Gastrocnemius medialis (tissue), 4 donors: ENCODE data around the gene GARS1. TPM values are rescaled to one million over a fixed set of nuclear protein-coding genes. Genes with fewer than 3 reads are reported as not detected.

Experiments
- ATAC-seq, 2 donors: fragments of 150-250 bp; one replicate each; pipeline ENCODE4 v1.9.1; 2016
- DNase-seq, 2 donors: peaks; one replicate each; pipeline ENCODE4 v3.0.0-alpha.2; 2019
- H3K27ac ChIP-seq, 4 donors: fragments of 200-600 bp; sonication (generic); 1 replicate in 1 of 4; 2 replicates in 3 of 4; pipeline ENCODE4 v1.5.1; 2016 to 2018; ENCODE audit warnings: mild to moderate bottlenecking in 2 of 4, moderate library complexity in 1 of 4
- H3K27me3 ChIP-seq, 3 donors: fragments of 200-600 bp; sonication (generic) in 2 of 3; 1 replicate in 1 of 3; 2 replicates in 2 of 3; pipeline versions ENCODE4 v1.5.1 to v1.6.0; 2016 to 2019; ENCODE audit warnings: mild to moderate bottlenecking in 1 of 3, moderate library complexity in 1 of 3
- H3K36me3 ChIP-seq, 2 donors: fragments of 200-600 bp; sonication (generic) in 1 of 2; one replicate each; pipeline ENCODE4 v1.5.1; 2017 to 2018
- H3K4me1 ChIP-seq, 2 donors: fragments of 200-600 bp; sonication (generic) in 1 of 2; one replicate each; pipeline ENCODE4 v1.5.1; 2016 to 2017; ENCODE audit warnings: mild to moderate bottlenecking in 2 of 2
- H3K4me3 ChIP-seq, 4 donors: fragments of 200-600 bp; sonication (generic) in 3 of 4; 1 replicate in 1 of 4; 2 replicates in 3 of 4; pipeline ENCODE4 v1.5.1; 2016 to 2019; ENCODE audit warnings: mild to moderate bottlenecking in 2 of 4
- H3K9me3 ChIP-seq, 3 donors: fragments of 200-600 bp; sonication (generic) in 2 of 3; 1 replicate in 1 of 3; 2 replicates in 2 of 3; pipeline ENCODE4 v1.5.1; 2016 to 2019
- POLR2A ChIP-seq, 2 donors: fragments of 450-650 bp; IDR thresholded peaks; one replicate each; pipeline ENCODE4 v1.6.1; 2017; ENCODE audit warnings: antibody characterized with exemption in 2 of 2, mild to moderate bottlenecking in 2 of 2, moderate library complexity in 2 of 2
- in situ Hi-C, 4 donors: fragments of 200-750 bp; cut with MboI; loops; one replicate each; pipeline versions ENCODE4 v1.15.0 to v1.8.0; 2017; ENCODE audit warnings: low sequenced_read_pairs in 4 of 4
- intact Hi-C: fragments of 100-400 bp; cut with DNase I; formaldehyde crosslinking; loops from one replicate; pipeline ENCODE4 v1.15.1; 2023; ENCODE audit warnings: low total_unique reads
- total RNA-seq, 4 donors: library from RNA; depleted of rRNA; stranded (reverse); fragments of >200 nt; gene quantifications; one replicate each; pipeline versions ENCODE4 v1.1.0 to v1.2.3, GENCODE V29; 2016
- TF ChIP-seq, protein P1 (sequence below), 5 experiments: fragments of 450-650 bp in 3 of 5; fragments of 200-600 bp in 2 of 5; sonication (generic) in 2 of 5; IDR thresholded peaks in 4 of 5; conservative IDR thresholded peaks in 1 of 5; 1 replicate in 4 of 5; 2 replicates in 1 of 5; pipeline ENCODE4 v1.5.1; 2016 to 2019; ENCODE audit warnings: antibody characterized with exemption in 5 of 5, mild to moderate bottlenecking in 3 of 5, moderate library complexity in 3 of 5

GARS1 gene
- total RNA-seq, 4 donors from 2014 or later: 52.1 to 67.7 (median 60.1) TPM

DNA sequence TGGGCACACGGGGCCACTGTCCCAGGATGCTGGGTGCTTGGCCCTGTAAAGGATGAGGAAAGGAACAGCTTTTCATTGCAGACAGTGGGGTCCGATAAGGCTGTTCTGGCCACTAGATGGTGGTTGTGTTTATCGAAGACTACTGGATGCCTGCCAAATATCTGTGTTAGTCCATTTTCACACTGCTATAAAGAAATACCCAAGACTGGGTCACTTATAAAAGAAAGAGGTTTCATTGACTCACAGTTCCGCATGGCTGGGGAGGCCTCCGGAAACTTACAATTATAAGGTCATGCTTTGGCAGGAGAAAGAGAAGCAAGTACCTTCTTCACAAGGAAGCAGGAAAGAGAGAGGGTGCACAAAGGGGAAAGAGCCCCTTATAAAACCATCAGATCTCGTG is 32.2 kb upstream of the GARS1 start:
- DNase-seq: no peak
- Histone ChIP-seq H3K4me3 (no peak overlapping the region), H3K36me3 (peaks cover 5 to 45% of the 10 kb centered on the region in 2 donors), H3K4me1 (no peaks in the 10 kb centered on the region), H3K27ac (no peak overlapping the region), H3K9me3 (no peaks in the 10 kb centered on the region), H3K27me3 (no peaks in the 10 kb centered on the region)
- in situ Hi-C loops: loop anchor here in 1 of 4 donors (25.0 kb wide), 1 partner anchor 400 kb away; no protein-coding TSS in a partner anchor
- intact Hi-C loops: no loop called here
- TF ChIP-seq POLR2A (IDR thresholded peaks at IDR 0.05): no peak
- TF ChIP-seq, protein P1, sequence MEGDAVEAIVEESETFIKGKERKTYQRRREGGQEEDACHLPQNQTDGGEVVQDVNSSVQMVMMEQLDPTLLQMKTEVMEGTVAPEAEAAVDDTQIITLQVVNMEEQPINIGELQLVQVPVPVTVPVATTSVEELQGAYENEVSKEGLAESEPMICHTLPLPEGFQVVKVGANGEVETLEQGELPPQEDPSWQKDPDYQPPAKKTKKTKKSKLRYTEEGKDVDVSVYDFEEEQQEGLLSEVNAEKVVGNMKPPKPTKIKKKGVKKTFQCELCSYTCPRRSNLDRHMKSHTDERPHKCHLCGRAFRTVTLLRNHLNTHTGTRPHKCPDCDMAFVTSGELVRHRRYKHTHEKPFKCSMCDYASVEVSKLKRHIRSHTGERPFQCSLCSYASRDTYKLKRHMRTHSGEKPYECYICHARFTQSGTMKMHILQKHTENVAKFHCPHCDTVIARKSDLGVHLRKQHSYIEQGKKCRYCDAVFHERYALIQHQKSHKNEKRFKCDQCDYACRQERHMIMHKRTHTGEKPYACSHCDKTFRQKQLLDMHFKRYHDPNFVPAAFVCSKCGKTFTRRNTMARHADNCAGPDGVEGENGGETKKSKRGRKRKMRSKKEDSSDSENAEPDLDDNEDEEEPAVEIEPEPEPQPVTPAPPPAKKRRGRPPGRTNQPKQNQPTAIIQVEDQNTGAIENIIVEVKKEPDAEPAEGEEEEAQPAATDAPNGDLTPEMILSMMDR (IDR thresholded peaks at IDR 0.05 in 4 of 5, conservative IDR thresholded peaks at IDR 0.05 in 1 of 5): no peak
- no peak for ATAC-seq

DNA sequence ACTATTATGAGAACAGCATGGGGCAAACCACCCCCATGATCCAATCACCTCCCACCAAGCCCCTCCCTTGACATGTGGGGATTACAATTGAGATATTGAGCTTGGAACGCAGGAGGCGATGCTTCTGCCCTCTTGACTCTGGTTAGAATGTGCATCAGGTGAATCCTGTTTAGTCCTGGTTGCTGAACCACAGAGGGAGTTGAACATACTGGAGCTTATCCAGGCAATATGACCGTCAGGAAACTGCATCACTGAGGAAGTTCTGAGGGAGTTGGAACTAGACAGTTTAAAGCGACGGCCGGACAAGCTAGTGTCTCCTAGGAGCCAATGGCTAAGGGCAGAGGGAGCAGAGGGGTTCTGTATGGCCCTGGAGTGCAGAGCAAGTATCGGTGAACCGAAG is 31.8 kb upstream of the GARS1 start:
- no peaks in the 10 kb centered on the region for H3K4me1 ChIP-seq
- peaks cover 5 to 49% of the 10 kb centered on the region in 2 donors for H3K36me3 ChIP-seq
- no peak for TF ChIP-seq POLR2A (IDR thresholded peaks at IDR 0.05)
- TF ChIP-seq, protein P1 (IDR thresholded peaks at IDR 0.05 in 4 of 5, conservative IDR thresholded peaks at IDR 0.05 in 1 of 5): no peak
- no peaks in the 10 kb centered on the region for H3K9me3 ChIP-seq
- in situ Hi-C loops (loop anchor here in 1 of 4 donors (25.0 kb wide), 1 partner anchor 401 kb away; no protein-coding TSS in a partner anchor), intact Hi-C loops (no loop called here)
- no peak overlapping the region for H3K4me3 ChIP-seq
- H3K27ac ChIP-seq: no peak overlapping the region
- H3K27me3 ChIP-seq: no peaks in the 10 kb centered on the region
- no peak for ATAC-seq
- no peak for DNase-seq

DNA sequence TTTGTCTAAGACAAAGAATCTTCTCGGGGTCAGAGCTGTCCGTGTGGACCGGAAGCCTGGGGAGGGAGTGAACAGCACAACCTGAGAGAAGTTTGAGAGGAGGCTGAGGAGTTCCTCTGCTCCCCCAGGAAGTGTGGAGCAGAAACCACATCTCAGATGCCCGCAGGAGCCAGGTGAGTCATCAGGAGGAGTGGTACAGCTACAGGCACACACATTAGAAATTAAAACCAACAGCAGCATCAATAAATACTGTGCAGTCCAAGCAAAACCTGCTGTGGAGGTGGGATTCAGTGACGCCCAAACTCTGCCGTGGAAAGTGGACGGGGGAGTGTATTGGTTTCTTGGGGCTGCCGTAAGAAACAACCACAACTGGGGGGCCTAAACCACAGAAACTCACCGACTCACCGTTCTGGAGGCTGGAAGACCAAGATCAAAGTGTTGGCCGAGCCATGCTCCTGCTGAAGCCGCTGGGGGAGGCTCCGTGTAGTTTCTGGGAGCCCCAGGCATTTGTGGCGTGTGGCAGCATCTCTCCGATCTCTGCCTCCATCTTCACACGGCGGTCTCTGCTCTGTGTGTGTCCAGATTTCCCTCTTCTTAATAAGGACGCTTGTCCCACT is 31.2 kb upstream of the GARS1 start:
- Histone ChIP-seq H3K4me3 (no peak overlapping the region), H3K9me3 (no peaks in the 10 kb centered on the region), H3K4me1 (no peaks in the 10 kb centered on the region), H3K27ac (no peak overlapping the region), H3K36me3 (peaks cover 5 to 54% of the 10 kb centered on the region in 2 donors), H3K27me3 (no peaks in the 10 kb centered on the region)
- no peak for ATAC-seq
- in situ Hi-C loops (loop anchor here in 1 of 4 donors (25.0 kb wide), 1 partner anchor 401 kb away; no protein-coding TSS in a partner anchor), intact Hi-C loops (no loop called here)
- no peak for DNase-seq
- no peak for TF ChIP-seq POLR2A (IDR thresholded peaks at IDR 0.05)
- TF ChIP-seq, protein P1 (IDR thresholded peaks at IDR 0.05 in 4 of 5, conservative IDR thresholded peaks at IDR 0.05 in 1 of 5): no peak

DNA sequence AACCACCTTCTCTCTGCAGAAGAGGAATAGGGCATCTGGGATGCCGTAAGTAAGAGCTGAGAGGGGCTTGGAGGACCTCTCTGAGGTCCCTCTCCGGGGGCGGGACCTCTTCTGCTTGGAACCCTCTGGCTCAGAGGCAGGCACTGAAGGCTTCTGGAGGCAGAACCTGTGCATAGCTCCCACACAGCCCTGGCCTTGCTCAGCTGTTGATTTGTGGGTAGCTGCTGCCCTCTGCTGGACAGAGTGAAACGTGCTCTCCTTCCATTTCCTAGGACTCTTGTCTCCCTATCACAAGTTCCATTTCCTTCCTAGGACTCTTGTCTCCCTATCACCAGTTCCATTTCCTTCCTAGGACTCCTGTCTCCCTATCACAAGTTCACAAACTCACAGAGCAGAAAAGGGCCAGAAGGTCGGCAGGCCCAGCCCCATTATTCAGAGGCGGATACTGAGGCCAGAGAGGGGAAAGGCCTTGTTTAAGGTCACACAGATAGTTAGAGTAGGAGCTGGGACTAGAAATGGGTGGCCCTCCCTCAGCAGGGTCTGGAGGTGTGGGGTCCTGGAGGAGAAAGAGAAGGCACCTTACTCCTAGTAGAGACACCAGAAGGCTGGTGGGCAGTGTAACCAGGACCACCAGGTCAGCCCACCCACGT is 30.3 kb upstream of the GARS1 start:
- DNase-seq (peak; percentile 53 to 66), ATAC-seq (peak; percentile 82 to 96)
- no peak for TF ChIP-seq POLR2A (IDR thresholded peaks at IDR 0.05)
- TF ChIP-seq, protein P1 (IDR thresholded peaks at IDR 0.05 in 4 of 5, conservative IDR thresholded peaks at IDR 0.05 in 1 of 5): peak; percentile 74 to 89 (median 80)
- in situ Hi-C loops: loop anchor here in 1 of 4 donors (25.0 kb wide), 1 partner anchor 402 kb away; no protein-coding TSS in a partner anchor
- H3K27ac ChIP-seq: no peak overlapping the region
- H3K27me3 ChIP-seq: no peaks in the 10 kb centered on the region
- H3K4me1 ChIP-seq: no peaks in the 10 kb centered on the region
- no peaks in the 10 kb centered on the region for H3K9me3 ChIP-seq
- intact Hi-C loops: loop anchor here (1.0 to 2.0 kb wide), 3 partner anchors 15 to 288 kb away; no protein-coding TSS in a partner anchor
- H3K36me3 ChIP-seq: peaks cover 5 to 57% of the 10 kb centered on the region in 2 donors
- H3K4me3 ChIP-seq: no peak overlapping the region
